PC-9 (cell line): Measurements from ENCODE around the gene ZFAND4.

Experiments
- CTCF ChIP-seq: fragments of 200-600 bp; sonication (generic); conservative IDR thresholded peaks from 2 replicates; pipeline ENCODE4 v1.6.1; 2017; ENCODE audit warnings: mixed run types, antibody characterized with exemption, mild to moderate bottlenecking, moderate library complexity
- EZH2 ChIP-seq: fragments of 200-600 bp; sonication (generic); IDR thresholded peaks from 2 replicates; pipeline ENCODE4 v1.8.0; 2017; ENCODE audit warnings: antibody characterized with exemption, low read depth

- TF ChIP-seq CTCF (no peak), EZH2 (no peak)
Observed at GRCh38 chr10:45593938-45594275, 78.7 kb downstream of the ZFAND4 start.
